GM13977 (cell line): ENCODE data around the gene CENPW.

Experiments
- DNase-seq: peaks from one replicate; pipeline ENCODE4 v3.0.0; 2012; ENCODE audit warnings: low spot score
- CTCF ChIP-seq: IDR thresholded peaks from 2 replicates; pipeline ENCODE4 v1.5.1; 2012; ENCODE audit warnings: mild to moderate bottlenecking, control low read depth; ENCODE audit not compliant: insufficient read depth; ENCODE audit errors: extremely low read depth, missing control alignments
- in situ Hi-C: fragments of 300-500 bp; cut with MboI; formaldehyde crosslinking; loops from one replicate; pipeline ENCODE4 v1.12.0; 2022; ENCODE audit warnings: low sequenced_read_pairs, low pct_unique_long_range_greater_than_20kb, mixed read lengths, inconsistent platforms; ENCODE audit not compliant: unreplicated experiment

The CENPW gene

DNA sequence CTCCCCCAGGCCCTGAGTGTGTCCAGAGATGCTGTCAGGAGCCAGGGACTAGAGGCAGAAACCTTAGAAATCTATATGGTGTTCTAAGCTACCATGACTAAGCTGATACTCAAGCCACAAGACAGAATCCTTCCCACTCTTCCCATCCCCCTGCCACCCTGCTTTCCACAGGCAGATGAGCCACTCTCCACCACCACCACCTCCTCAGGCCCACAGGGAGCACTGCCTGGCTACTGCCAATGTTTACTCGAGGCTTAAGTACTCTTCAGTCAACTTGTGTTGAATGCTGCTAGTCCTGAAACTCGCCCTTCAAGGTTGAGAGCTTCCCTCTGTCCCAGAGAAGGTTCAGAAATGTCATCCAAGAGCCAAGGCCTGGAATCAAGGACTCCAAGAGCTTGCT is 56.2 kb downstream of the CENPW start:
- in situ Hi-C loops: no loop called here
- no peak for DNase-seq
- TF ChIP-seq CTCF: no peak
